ENCODE measurements around the gene NAXD.

GRCh38 chr13:110680852-110681251 is 65.5 kb downstream of the NAXD start:
- no peak for TF ChIP-seq ZNF571 (tag by site-specific recombination; IDR thresholded peaks at IDR 0.05)
- no peak for TF ChIP-seq ZNF114 (tag by site-specific recombination; IDR thresholded peaks at IDR 0.05)
- no peak for TF ChIP-seq ZBTB20 (tag by site-specific recombination; IDR thresholded peaks at IDR 0.05)
